GM20431 (cell line): ENCODE measurements around the gene HEG1.

ENCODE experiments used
- in situ Hi-C: fragments of 300-500 bp; cut with MseI, MboI; formaldehyde crosslinking; loops from one replicate; pipeline ENCODE4 v1.15.0; 2020; ENCODE audit warnings: low sequenced_read_pairs; ENCODE audit not compliant: unreplicated experiment

HEG1 gene

GRCh38 chr3:125072749-125073389, 17.1 kb upstream of the HEG1 start:
- in situ Hi-C loops: no loop called here

GRCh38 chr3:125072301-125072700, 16.5 kb upstream of the HEG1 start:
- in situ Hi-C loops: no loop called here

GRCh38 chr3:125069968-125070745, 14.4 kb upstream of the HEG1 start:
- in situ Hi-C loops: no loop called here

- in situ Hi-C loops: no loop called here
Measured at GRCh38 chr3:125069452-125069851, 13.7 kb upstream of the HEG1 start.

DNA sequence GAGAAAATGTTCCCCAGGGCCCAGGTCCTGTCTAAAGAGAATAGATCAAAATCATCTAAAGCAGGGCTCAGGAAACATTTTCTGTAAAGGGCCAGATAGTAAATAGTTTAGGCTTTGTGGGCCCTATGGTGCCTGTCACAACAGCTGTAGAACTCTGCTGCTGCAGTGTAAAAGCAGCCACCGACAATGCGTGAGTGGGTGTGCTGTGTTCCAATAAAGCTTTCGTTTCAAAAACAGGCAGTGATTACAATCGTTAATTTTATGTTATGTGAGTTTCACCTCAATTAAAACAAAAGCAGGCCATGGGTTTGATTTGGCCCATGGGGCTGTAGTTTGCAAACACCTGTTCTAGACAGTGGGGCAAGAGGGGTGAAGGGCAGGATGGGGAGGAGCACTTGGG, 12.5 kb upstream of the HEG1 start:
- in situ Hi-C loops: no loop called here

- in situ Hi-C loops: no loop called here
Measured at GRCh38 chr3:125067225-125067624, 11.4 kb upstream of the HEG1 start.

DNA sequence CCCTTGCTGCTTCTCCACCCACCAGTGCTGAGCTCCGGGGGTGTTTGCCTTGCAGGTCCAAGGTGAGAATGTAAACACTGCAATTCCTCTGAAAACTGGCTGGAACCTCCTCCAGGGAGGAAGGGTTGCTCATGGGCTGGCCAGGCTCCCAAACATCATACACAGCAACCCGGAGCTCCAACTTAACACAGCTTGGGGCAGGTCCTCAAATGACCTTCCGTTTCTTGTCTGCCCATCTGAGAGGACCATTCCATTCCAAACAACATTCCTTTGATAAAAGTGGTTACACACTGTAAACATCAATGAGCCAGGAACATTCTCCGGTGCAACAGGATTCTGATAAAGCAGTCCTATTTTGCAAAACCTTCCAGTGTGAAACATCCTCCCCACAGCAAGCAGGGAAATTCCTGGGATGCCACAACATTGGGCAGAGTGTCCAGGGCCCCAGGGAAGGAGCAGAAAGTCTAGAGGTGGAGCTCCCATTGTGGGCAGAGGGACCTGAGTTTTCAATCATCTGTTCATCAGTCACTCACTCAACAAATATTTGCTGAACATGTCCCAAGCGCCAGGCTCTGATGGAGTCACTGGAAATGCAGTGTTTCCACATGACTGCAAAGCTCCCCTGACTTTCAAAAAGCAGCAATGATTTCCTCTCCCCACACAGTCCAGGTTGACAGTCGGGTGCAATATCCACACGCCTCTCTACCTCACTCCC, 7.3 kb upstream of the HEG1 start:
- in situ Hi-C loops: no loop called here

DNA sequence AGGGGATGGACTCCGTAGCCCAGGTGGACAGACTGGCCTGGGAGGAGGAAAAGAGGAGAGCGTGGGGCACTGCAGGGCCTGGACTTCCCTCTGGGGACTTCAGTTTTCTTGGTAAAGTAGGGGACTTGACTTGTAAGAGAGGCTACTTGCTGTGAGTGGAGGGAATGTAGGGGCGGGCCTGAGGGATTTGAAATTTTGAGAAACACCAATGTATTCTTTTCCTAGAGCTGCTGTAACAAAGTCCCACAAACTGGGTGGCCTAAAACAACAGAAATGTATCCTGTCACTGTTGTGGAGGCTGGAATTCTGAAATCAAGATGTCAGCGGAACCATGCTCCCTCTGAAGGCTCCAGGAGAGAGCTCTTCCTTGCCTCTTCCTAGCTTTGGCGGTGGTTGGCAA, 5.8 kb upstream of the HEG1 start:
- in situ Hi-C loops: no loop called here

DNA sequence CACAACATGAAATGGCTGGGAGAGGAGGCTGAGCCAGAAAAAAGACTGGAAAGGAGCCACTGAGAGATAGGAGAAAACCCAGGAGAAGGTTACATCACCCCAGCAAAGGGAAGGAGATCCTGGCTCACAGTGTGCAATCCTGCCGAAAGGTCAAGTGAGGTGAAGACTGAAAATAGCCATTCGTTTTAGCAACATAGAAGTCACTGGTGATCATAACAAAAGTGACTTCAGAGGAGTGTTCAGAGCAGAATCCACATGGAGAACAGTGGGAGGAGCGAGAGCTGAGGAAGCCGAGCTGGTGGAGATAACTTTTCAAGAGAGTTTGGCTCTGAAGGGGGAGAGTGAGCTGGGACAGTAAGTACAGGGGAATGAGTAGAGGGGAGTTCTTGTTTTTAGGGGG, 5.4 kb upstream of the HEG1 start:
- in situ Hi-C loops: no loop called here

DNA sequence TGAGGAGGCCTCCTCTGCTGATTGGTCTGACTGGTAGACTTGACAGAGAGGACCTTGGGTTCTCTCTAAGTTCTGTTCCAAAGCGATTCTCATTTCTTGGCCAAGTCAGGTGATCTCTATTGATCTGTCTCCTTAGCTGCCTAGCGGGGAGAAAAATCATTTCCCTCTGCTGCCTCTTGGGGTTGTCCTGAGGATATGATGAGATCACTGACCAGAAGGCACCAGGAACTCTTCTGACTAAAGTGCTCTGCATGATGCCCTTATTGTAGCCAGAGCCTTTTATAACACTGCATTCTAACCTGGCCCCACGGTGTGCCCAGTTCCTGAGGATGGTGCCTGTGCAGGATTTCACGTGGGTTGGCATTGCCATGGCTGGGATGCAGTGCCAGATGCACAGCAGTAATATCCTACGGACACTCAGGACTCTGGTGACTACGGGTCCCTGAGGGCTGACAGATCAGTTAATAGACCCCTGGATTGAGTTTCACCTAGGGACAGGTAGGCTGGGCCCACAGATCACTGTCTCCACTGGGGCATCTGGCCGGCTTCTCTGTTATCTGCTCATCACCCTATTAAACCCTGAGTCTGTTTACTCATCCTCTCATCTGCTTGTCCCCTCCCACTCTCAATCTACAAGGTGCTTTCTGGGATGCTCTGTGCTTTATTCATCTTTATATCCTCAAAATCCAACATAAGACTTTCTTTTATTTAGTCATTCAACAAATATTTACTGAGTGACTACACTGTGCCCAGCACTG, 3.9 kb upstream of the HEG1 start:
- in situ Hi-C loops: no loop called here

GRCh38 chr3:125058959-125059358, 3.2 kb upstream of the HEG1 start:
- in situ Hi-C loops: no loop called here

- in situ Hi-C loops: no loop called here
Measured at GRCh38 chr3:125058529-125058928, 2.7 kb upstream of the HEG1 start.

GRCh38 chr3:125057186-125057850, 1.5 kb upstream of the HEG1 start:
- in situ Hi-C loops: no loop called here

- in situ Hi-C loops: no loop called here
Measured at GRCh38 chr3:125055331-125055912, 375 bp downstream of the HEG1 start.

- in situ Hi-C loops: no loop called here
Measured at GRCh38 chr3:125054449-125055329, 1.1 kb downstream of the HEG1 start.

DNA sequence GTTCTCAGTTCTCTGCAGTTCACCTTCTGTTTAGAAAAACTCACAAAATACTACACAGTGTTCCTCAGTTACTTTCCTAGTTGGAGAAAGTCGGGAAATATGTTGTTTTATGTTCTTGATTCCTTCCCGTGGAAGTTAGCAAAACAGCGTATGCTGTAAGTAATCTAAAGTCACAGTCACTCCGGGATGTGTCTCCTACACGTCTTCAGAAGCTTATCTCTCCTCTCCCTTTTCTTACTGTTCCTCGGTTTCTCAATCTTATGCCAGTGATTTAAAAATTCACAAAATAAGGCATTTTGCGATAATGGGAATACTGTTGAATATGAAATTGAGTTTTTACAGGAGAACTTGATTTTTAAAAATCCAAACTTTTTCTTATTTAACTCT, 1.7 kb downstream of the HEG1 start:
- in situ Hi-C loops: no loop called here

DNA sequence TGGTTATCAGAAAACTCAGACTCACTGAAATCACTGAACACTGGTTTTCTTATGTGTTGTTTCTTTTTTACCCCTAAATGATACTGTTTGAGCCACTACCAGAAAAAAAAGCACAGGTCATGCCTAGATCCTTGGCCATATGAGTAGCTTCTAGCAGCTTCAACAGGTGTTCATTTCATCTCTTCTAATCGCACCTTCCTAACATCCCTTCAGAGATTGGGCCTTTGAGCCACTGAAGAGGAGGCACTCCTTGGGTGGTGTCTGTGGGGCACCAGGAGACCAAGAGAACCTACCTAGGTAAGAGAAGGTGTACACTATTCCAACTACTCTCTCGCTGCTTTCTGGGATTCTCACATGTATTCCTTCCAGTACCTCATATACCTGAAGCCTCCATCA, 2.5 kb downstream of the HEG1 start:
- in situ Hi-C loops: no loop called here

- in situ Hi-C loops: no loop called here
Measured at GRCh38 chr3:125052624-125053303, 3.0 kb downstream of the HEG1 start.
